NCI-H446 treated with DMSO at 0.1 percent for 48 hours (cell line): ENCODE data around the gene ZNF208.
"Not testable (repeated sequence)": the region's sequence is repeated elsewhere in the genome, so short reads cannot be mapped to it uniquely, and the experiment has no call there.

Experiments
- DNase-seq: peaks from one replicate; lab custom pipeline; 2025; lab: John Stamatoyannopoulos, UW

Gene ZNF208

DNA sequence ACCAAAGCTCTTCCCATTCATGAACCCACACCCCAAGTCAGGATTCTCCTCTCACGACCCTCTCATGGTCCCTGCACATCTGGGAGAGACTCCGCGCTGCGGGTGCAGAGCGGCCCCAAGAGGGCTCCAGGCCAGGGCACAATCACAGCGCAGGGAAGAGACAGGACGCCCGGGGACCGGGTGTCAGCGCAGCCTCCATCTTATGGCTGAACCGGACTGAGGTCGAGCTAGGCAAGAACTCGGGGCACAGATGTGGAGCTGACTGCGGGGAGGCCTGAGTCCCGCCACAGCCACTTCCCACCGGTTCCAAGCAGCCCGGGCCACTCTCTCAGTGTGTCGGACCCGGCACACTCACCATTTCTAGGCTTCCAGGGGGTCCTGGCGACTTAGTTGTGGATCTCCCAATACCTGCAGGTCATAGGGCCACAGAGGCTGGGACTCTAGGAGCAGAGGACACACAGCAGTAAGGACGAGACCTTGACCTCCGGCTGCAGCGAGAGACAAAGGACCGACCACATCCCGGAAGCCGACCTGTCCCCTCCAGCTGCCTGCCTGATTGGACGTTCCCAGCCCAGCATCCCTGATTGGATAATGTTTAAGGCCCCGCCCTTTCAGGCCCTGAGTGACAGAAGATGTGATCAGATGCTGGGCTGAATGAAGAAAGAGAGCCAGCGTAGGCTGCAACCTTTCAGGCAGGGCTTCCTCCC is at the start of gene ZNF208:
TSS of gene ZNF208 (minus strand) at position 507 of the 707 bp plus-strand sequence. CDS start at position 358, 149 bp downstream.
- DNase-seq = not testable (repeated sequence)

DNA sequence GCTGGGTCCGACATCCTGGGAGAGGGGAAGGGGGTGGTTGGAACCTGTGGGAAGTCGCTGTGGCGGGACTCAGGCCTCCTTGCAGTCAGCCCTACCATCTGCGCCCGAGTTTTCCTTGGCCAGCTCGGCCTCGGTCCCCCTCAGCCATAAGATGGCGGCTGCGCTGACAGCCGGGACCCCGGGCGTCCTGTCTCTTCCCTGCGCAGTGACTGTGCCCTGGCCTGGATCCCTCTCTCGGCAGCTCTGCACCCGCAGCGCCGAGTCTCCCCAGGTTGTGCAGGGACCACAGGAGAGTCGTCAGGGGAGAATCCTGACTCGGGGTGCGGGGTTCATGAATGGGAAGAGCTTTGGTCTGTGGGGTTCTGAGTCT is 41.9 kb upstream of the ZNF208 start:
- no peak for DNase-seq

DNA sequence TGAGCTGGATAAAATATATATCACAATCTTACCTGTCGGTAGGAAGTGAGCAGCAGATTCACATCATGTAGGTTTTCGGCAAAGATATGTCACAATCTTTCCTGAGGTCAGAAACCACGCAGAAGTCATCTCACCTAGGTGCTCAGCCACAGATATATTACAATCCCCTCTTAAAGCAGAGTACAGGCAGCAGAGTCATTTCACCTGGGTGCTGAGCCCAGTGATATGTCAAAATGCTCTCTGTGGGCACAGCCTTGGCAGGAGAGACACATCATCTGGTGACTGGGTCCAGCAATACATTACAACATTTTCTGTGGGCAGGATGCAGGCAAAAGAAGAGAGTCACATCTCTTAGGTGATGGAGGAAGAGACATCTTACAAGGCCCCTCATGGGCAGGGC is 30.4 kb upstream of the ZNF208 start:
- DNase-seq = not testable (repeated sequence)

DNA sequence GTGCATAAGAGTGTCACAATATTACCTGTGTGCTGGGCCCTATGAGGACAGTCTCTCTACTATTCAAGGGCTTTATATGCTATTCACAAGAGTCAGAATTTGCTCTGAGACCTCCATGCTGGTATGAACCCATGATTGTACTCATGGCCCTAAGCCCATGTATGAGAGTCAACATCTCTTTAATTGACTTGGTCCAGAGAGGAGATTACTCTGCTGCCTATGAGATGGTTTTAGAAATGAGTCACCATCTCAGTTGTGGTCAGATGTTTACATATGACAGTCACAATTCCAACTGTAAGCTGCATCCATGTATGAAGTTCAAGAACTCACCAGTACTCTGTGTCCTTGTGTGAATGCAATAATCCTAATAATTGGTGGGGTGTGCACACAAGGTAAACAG is 19.9 kb upstream of the ZNF208 start:
- no peak for DNase-seq

DNA sequence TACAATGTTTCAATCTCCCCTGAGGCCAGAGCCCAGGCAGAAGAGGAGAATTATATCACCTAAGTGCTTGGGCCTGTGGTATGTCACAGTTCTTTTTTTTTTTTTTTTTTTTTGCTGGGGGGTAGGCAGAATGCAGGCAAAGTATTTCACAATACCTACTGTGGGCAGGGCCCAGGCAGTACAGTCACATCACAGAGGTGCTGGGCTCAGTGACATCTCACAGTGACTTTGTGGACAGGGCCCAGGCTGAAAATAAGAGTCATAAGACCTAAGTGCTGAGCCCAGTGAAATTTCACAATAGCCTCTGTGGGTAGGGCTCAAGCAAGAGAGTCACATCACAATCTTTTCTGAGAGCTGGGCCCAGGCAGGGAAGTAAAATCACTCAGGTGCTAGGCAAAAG is 15.9 kb upstream of the ZNF208 start:
- no peak for DNase-seq

DNA sequence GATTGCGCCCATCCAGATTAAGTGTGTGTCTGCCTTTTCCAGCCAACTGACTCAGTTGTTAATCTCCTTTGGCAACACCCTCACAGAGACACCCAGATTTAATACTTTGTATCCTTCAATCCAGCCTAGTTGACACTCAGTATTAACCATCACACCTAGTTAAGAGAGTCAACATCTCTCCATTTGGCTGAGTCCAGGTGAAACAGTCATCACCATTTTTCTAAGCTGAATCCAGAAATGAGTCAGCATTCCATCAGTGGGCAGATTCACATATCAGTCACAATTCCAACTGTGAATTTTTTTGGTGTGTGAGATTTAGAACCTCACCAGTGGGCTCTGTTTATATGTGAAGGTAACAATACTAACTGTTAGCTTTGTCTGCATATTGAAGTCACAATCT is 14.8 kb upstream of the ZNF208 start:
- not testable (repeated sequence) for DNase-seq

DNA sequence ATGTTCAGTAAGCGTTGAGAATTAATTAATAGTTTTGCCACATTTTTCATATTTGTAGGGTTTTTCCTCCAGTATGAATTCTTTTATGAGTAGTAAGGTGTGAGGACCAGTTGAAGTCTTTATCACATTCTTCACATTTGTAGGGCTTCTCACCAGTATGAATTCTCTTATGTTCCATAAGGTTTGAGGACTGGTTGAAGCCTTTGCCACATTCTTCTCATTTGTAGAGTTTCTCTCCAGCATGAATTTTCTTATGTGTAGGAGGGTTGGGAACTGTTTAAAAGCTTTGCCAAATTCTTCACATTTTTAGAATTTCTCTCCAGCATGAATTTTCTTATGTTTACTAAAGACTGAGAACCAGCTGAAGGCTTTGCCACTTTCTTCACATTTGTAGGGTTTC is 40.3 kb downstream of the ZNF208 start:
- no peak for DNase-seq

DNA sequence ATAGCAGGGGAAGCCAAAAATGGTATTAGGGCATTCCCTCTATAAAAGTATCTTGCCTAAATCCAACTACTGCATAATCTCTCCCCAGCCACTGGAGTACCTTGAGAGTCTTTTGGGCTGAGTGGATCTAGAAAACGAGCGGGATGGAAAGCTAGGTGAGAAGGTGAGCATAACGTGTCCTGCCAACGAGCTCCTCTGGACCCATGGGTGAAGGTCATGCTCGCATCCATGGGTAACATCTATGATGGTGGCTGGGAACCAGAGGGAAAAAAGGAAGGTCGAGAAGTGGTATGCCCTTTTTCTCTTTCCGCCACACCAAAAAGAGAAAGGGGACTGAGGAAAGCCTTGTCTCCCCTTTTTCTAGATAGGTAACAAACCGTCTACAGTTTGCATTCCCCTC is 63.0 kb downstream of the ZNF208 start:
- DNase-seq = no peak

DNA sequence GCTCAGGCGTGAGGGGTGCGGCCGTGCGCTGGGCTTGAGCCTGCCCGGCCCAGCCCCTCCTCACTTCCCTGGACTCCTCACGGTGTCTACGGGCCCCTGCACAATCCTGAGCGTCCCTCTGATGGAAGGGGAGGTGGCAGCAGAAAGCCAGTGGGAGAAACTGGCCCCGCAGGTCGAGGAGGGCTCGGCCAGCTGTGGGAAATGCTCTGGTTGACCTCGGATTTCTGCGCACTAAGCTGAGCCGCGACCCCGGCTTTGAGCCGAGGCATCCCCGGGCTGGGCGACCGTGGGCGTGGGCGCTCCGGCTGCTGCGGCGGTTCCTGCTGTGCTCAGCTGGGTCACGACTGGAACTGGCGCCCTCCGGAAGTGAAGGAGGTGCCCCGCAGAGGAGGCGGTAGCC is 70.1 kb downstream of the ZNF208 start:
- DNase-seq = no peak

DNA sequence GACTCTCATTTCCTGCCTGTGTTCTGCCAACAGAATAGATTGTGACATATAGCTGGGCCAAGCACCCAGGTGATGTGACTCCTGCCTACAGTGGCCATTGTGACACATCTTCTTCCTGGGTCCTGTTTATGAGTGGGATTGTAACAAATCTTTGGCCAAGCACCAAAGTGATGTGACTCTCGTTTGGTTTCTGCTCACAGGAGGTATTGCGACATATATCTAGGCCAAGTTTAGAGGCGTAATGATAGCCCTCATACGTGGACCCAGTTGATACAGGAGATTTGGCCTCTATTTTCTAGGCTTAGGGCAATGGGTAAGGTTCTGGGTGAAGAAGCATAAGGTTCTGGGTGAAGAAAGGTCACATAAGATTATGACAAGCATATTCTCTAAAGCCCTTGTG is 76.2 kb downstream of the ZNF208 start:
- no peak for DNase-seq

DNA sequence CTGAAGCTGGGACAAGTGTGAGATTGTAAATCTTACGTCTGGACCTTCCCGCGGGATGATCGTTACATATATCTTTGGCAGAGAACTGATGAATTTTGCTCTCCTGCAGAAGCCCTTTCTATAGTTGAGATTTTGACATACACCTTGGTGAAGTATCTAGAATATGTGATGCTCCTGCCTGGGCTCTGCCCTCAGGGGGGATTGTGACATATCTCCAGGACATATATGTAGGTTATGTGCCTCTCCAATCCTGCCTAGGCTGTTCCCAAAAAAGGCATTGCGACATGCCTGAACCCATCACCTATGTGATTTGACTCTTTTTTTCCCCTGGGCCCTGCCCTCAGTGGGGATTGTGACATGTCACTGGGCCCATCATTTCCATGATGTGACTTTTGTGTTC is 76.6 kb downstream of the ZNF208 start:
- DNase-seq = no peak

DNA sequence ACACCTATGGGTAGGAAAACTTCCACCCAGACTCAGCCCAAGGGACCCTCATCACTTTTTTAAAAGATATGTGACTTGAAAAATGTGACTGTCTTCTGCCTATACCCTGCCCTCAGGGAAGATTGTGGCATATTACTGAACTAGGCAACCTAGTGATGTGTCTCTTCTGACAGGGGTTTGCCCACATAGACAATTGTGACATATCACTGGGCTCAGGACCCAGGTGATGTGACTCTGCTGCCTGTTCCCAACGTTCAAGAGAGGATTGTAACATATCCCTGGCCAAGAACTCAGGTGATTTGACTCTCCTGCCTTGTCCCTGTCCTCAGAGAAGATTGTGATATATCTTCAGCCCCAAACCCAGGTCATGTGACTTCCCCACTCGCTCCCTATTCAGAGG is 88.5 kb downstream of the ZNF208 start:
- no peak for DNase-seq

DNA sequence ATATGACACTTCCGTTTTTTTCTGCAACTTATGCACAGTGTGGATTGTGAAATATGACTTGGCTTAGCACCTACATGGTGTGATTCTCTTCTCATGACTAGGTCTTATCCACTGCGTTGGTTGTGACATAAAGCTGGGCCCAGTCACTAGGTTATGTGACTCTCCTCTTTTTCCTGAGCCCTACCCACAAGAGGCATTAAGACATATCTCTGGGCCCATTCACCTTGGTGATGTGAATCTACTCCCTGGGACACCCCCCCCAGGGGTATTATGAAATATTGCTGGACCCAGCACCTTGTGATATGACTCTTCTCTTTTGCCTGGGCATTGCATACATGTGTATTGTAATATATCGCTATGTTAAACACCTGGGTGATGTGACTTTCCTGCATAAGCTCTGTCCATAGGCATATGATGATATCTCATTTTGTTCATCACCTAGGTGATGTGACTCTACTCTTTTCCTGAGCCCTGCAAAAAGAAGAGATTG is 89.0 kb downstream of the ZNF208 start:
- no peak for DNase-seq

DNA sequence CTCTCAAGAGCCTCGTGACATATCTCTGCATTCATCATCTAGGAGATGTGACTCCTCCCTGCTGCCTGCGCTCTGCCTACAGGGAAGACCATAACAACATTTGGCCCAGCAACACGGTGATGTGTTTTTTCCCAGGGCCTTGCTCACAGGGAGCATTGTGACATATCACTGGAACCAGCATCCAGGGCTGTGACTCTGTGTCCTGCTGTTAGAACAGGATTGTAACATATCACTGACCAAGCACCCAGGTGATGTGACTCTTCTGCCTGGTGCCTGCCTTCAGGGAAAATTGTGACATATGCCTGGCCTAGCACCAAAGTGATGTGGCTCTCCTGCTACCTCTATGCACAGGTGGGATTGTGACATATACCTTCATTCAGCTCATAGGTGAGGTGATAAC is 95.3 kb downstream of the ZNF208 start:
- DNase-seq = no peak

DNA sequence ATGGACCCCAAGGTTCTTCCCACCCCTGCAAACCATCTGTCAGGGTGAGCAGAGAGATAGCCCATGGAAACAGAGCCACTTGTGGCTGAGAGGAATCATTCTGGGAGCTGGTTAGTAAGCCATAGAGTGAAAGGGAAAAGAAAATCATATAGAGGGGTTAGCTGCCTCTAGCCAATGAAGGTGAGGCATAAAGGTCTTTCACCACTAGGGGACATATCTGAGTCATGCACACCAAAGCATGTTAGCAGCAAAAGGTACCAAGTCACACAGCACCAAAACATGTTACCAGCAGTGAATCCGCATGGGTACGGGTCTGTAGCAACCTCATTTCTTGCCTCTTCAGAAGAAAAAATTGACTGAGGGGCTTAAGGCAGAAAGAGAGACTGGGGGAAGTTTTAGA is 98.1 kb downstream of the ZNF208 start:
- no peak for DNase-seq

DNA sequence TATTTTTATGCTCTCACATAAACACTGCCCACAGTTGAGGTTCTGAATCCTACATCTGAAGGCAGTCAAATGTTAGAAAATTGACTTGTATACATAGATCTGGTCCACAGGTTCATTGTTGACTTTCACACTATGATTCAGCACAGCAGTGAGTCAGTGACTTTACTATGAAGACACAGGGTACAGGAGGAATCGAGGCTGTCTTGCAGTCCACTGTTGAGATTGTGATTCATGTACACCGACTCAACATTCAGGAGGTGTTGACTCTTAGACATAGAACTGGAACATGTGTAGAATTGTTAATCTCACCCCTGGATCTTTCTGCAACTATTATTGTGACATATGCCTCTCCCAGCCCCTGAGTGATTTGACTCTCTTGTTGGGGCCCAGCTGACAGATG is 100.4 kb downstream of the ZNF208 start:
- DNase-seq = no peak

DNA sequence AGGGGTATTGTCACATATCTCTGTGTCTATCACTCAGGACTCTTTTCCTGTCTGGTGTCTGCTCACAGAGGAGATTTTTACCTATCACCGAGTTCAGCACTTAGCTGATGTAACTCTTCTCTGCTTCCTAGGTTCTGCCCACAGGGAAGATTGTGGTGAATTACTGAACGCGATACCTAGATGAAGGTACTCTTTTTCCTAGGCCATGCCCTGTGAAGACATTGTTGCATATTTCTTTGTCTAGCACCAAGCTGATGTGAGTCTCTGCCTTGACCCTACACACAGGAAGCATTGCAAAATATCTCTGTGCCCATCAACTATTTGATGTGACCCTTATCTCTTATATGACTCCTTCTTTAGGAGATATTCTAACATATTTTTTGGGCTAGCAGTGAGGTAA is 102.7 kb downstream of the ZNF208 start:
- no peak for DNase-seq

DNA sequence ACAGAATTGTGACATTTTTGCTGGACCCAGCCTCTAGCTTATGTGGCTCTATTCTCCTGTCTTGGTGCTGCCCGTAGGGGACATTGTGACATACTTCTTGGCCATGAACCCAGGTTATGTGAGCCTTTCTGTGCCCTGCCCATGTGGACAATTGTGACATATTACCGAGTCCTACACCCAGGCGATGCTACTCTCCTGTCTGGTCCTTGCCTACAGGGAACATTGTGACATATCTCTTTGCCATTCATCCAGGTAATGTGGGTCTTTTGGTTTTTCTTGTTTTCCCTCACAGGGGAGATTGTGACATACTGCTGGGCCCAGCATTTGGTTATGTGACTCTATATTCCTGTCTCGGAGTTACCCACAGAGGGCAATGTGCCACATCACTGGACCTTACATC is 103.2 kb downstream of the ZNF208 start:
- DNase-seq = no peak

DNA sequence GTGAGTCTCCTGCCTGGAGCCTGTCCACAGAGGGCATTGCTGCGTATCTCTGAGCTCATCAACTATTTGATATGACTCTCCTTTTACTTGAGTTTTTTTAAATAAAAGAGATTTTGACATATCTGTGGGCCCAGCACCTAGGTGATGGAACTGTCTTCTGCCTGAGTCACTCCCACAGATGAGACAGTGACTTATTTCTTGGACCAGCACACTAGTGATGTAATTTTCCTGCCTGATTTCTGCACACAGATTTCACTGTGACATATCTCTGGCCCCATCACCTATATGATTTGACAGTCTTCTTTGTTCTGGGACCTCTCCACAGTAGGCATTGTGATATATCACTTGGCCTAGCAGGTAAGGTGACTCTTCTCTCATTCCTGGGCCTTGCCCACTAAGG is 108.2 kb downstream of the ZNF208 start:
- DNase-seq = no peak

DNA sequence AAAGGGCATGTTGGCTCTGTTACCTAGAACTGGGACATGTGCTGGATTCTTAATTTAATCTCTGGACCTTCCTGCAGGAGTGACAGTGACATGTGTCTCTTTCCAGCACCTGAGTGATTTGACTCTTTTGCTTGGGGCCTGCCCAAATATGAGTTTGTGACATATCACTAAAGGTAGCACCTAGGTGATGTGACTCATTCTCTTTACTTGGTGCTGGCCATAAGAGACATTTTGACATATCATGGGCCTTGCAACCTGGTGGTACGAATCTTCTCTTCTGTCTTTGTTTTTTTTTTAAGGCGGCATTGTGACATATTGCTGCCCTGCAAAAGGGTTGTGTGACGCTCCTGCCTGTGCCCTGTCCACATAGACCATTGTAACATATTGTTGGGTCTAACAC is 108.9 kb downstream of the ZNF208 start:
- no peak for DNase-seq

DNA sequence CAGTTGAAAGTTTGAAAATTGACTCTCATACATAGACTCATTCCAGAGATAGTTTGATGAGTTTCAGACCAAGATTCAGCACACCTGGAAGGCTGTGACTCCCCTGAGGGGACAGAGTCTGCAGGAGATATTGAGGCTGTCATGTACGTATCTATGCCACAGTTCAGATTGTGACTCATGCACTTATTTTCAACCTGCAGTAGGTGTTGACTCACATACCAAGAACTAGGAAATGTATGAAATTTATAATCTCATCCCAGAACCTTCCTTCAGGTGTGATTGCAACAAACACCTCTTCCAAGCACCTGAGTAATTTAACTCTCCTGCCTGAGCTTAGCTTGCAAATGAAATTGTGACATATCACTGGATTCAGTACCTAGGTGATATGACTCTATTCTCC is 110.3 kb downstream of the ZNF208 start:
- DNase-seq = no peak

DNA sequence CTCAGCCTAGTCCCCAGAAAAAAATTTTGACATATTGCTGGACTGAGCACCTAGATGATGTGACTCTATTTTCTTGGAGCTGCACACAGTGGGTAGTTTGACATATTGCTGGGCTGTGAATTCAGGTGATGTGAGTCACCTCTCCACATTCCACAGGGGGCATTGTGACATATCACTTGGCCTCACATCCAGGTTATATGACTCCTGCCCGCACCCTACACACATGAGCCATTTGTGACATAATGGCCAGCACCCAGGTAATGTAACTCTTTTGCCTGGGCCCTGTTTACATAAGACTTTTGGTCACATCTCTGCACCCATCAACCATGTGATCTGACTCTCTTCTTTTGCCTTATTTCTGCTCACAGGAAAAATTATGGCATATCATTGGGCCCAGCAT is 119.7 kb downstream of the ZNF208 start:
- no peak for DNase-seq

DNA sequence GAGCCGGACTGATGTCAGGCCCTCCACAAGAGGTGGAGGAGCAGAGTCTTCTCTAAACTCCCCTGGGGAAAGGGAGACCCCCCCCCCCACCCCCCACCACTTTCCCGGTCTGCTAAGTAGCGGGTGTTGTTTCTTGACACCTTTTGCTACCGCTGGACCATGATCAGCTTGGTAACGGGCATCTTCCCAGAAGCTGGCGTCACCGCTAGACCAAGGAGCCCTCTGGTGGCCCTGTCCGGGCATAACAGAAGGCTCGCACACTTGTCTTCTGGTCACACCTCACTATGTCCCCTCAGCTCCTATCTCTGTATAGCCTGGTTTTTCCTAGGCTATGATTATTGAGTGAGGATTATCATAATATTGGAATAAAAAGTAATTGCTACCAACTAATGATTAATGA is 120.7 kb downstream of the ZNF208 start:
- DNase-seq = not testable (repeated sequence)

DNA sequence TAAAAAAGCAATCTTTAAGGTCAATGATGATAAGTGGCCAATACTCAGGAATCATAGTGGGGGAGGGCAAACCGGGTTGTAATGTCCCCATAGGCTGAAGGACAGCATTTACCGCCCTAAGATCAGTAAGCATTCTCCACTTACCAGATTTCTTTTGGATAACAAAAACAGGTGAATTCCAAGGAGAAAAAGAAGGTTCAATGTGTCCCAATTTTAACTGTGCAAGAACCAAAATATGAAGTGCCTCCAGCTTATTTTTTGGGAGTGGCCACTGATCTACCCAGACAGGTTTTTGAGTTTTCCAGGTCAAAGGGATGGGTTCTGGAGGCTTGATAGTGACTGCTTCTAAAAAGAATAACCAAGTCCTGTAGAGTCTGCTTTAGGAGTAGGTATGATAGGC is 125.2 kb downstream of the ZNF208 start:
- DNase-seq = not testable (repeated sequence)
